Activated naive CD4-positive, alpha-beta T cell treated with Interleukin-2 at 50 U/mL for 16 hours (primary cell): ENCODE data around the gene CHST8.

Experiments
- DNase-seq: peaks from one replicate; pipeline ENCODE4 v3.0.0-alpha.2; 2020

CHST8 gene

GRCh38 chr19:33720691-33721682 is 99.2 kb downstream of the CHST8 start:
- no peak for DNase-seq

GRCh38 chr19:33721735-33722297 is 100.1 kb downstream of the CHST8 start:
- DNase-seq: no peak

GRCh38 chr19:33722456-33723239 is 100.9 kb downstream of the CHST8 start:
- no peak for DNase-seq

GRCh38 chr19:33723512-33723911 is 101.8 kb downstream of the CHST8 start:
- DNase-seq: no peak

- DNase-seq: no peak
Observed at GRCh38 chr19:33724021-33724720, 102.4 kb downstream of the CHST8 start.

GRCh38 chr19:33724721-33725060 is 102.9 kb downstream of the CHST8 start:
- DNase-seq: no peak

- no peak for DNase-seq
Observed at GRCh38 chr19:33725567-33725966, 103.8 kb downstream of the CHST8 start.

GRCh38 chr19:33726756-33727155 is 105.0 kb downstream of the CHST8 start:
- DNase-seq: no peak

GRCh38 chr19:33727331-33727998 is 105.7 kb downstream of the CHST8 start:
- no peak for DNase-seq

- no peak for DNase-seq
Observed at GRCh38 chr19:33728141-33728540, 106.4 kb downstream of the CHST8 start.

- no peak for DNase-seq
Observed at GRCh38 chr19:33730858-33731607, 109.3 kb downstream of the CHST8 start.

GRCh38 chr19:33731881-33732280 is 110.1 kb downstream of the CHST8 start:
- no peak for DNase-seq

GRCh38 chr19:33734913-33735312 is 113.2 kb downstream of the CHST8 start:
- no peak for DNase-seq

- no peak for DNase-seq
Observed at GRCh38 chr19:33736158-33736557, 114.4 kb downstream of the CHST8 start.

GRCh38 chr19:33736787-33737186 is 115.0 kb downstream of the CHST8 start:
- no peak for DNase-seq

GRCh38 chr19:33737681-33738371 is 116.1 kb downstream of the CHST8 start:
- no peak for DNase-seq

- DNase-seq: peak; percentile 2
Observed at GRCh38 chr19:33740811-33741396, 119.2 kb downstream of the CHST8 start.

GRCh38 chr19:33745297-33745696 is 123.5 kb downstream of the CHST8 start:
- no peak for DNase-seq

GRCh38 chr19:33746159-33746558 is 124.4 kb downstream of the CHST8 start:
- no peak for DNase-seq

- no peak for DNase-seq
Observed at GRCh38 chr19:33747273-33747672, 125.5 kb downstream of the CHST8 start.

GRCh38 chr19:33748231-33748630 is 126.5 kb downstream of the CHST8 start:
- DNase-seq: no peak
